ENCODE measurements around the gene LRRC4B.

DNA sequence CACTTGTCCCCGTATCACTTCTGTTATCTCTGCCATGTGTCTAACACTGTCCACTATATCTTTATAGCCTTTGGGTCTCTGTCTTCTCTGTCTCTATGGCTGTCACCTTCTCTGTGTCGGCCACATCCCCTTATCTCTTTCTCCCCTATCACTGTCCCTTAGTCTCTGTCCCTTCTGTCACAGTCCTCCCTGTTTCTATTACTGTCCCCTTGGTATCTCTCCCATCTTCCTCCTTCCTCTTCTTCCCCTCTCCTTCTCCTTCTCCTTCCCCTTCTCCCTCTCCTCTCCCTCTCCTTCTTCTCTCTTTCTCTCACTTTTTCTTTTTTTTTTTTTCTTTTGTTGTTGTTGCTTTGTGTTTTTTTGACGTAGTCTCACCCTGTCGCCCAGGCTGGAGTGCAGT is 34.7 kb upstream of the LRRC4B start:
- TF ChIP-seq CTCF (IDR thresholded peaks at IDR 0.05), result no peak
- no peak for TF ChIP-seq POLR2A (IDR thresholded peaks at IDR 0.05)
